Thyroid gland (tissue), 4 donors: ENCODE data around the gene PTPN23.

Experiments used
- CTCF ChIP-seq, 6 experiments: fragments of 200-600 bp in 3 of 6; fragments of 450-650 bp in 3 of 6; sonication (generic) in 3 of 6; IDR thresholded peaks; one replicate each; pipeline ENCODE4 v1.5.1; 2016 to 2019; ENCODE audit warnings: antibody characterized with exemption in 6 of 6, mild to moderate bottlenecking in 2 of 6, inconsistent platforms in 1 of 6, moderate library complexity in 1 of 6
- POLR2A ChIP-seq, 2 donors: fragments of 450-650 bp; IDR thresholded peaks; one replicate each; pipeline ENCODE4 v1.6.1; 2017; ENCODE audit warnings: antibody characterized with exemption in 2 of 2, mild to moderate bottlenecking in 2 of 2, moderate library complexity in 1 of 2

GRCh38 chr3:47385796-47386195 is 5.0 kb downstream of the PTPN23 start:
- no peak for TF ChIP-seq POLR2A (IDR thresholded peaks at IDR 0.05)
- TF ChIP-seq CTCF (IDR thresholded peaks at IDR 0.05): no peak
